ENCODE measurements around the gene CHRNB1.

- no peak for TF ChIP-seq POLR2A (IDR thresholded peaks at IDR 0.05; ENCODE audit: low read length)
- no peak for TF ChIP-seq GATA1 (IDR thresholded peaks at IDR 0.05; ENCODE audit: low read depth, low read length)
Observed at GRCh38 chr17:7477392-7478275, 32.8 kb downstream of the CHRNB1 start.
